SK-N-SH treated with all-trans-retinoic acid at 6 μM for 48 hours (cell line): ENCODE results near the gene GATA5.

ENCODE experiments used
- GLIS3 ChIP-seq: fragments of 250-450 bp; sonication (Bioruptor Pico); IDR thresholded peaks from 2 replicates; pipeline ENCODE4 v1.5.0; 2020; ENCODE audit warnings: mild to moderate bottlenecking, moderate library complexity
- RARB ChIP-seq: fragments of 250-450 bp; sonication (Bioruptor Pico); IDR thresholded peaks from 2 replicates; pipeline ENCODE4 v1.8.0; 2021; ENCODE audit warnings: mild to moderate bottlenecking, moderate library complexity
- TF ChIP-seq, protein P1 (sequence below): fragments of 250-450 bp; sonication (Bioruptor Pico); IDR thresholded peaks from 2 replicates; pipeline ENCODE4 v1.5.1; 2020; ENCODE audit warnings: low read depth, mild to moderate bottlenecking, moderate library complexity

- TF ChIP-seq GLIS3 (CRISPR knock-in tag) (no peak), RARB (CRISPR knock-in tag) (no peak)
- TF ChIP-seq, protein P1, sequence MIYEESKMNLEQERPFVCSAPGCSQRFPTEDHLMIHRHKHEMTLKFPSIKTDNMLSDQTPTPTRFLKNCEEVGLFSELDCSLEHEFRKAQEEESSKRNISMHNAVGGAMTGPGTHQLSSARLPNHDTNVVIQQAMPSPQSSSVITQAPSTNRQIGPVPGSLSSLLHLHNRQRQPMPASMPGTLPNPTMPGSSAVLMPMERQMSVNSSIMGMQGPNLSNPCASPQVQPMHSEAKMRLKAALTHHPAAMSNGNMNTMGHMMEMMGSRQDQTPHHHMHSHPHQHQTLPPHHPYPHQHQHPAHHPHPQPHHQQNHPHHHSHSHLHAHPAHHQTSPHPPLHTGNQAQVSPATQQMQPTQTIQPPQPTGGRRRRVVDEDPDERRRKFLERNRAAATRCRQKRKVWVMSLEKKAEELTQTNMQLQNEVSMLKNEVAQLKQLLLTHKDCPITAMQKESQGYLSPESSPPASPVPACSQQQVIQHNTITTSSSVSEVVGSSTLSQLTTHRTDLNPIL (CRISPR knock-in tag) = no peak
These were observed 35.6 kb upstream of the GATA5 start for GRCh38 chr20:62511300-62511914.
